Measurements from ENCODE around the gene TNFAIP2. TPM values are rescaled to one million over a fixed set of nuclear protein-coding genes. Genes with fewer than 3 reads are reported as not detected.

Gene TNFAIP2
- total RNA-seq, 2 experiments from 2014 or later: not detected

GRCh38 chr14:103186241-103186822 is 63.1 kb downstream of the TNFAIP2 start:
- intact Hi-C loops (cut with micrococcal nuclease; ENCODE audit: unreplicated experiment): loop anchor here (10.0 kb wide), 1 partner anchor 108 kb away; no protein-coding TSS in a partner anchor
- Histone ChIP-seq H3K4me1 (ENCODE audit: insufficient read depth, low read length, poor library complexity, severe bottlenecking) (no peaks in the 10 kb centered on the region), H2AFZ (ENCODE audit: low read length) (no peak overlapping the region), H3K9me2 (ENCODE audit: insufficient read depth, low read length) (no peaks in the 10 kb centered on the region), H3K4me2 (ENCODE audit: low read length) (no peak overlapping the region), H3K27ac (ENCODE audit: low read depth, low read length, poor library complexity, severe bottlenecking) (no peak overlapping the region), H3K9me3 (ENCODE audit: low read length) (no peaks in the 10 kb centered on the region), H3K36me3 (ENCODE audit: insufficient read depth, low read length) (no peaks in the 10 kb centered on the region), H3K4me3 (ENCODE audit: low read depth, low read length, poor library complexity, severe bottlenecking) (no peak overlapping the region), H4K20me1 (ENCODE audit: insufficient read depth, low read length) (no peaks in the 10 kb centered on the region), H3K79me2 (ENCODE audit: insufficient read depth, low read depth, low read length) (no peaks in the 10 kb centered on the region)
- no peak for DNase-seq (ENCODE audit: low spot score)
- BruUV-seq (replicated peaks): no TSS peak
- TF ChIP-seq CTCF (conservative IDR thresholded peaks at IDR 0.05; ENCODE audit: low read length): no peak
- TF ChIP-seq EZH2phosphoT487 (IDR thresholded peaks at IDR 0.05; ENCODE audit: borderline replicate concordance, low read depth, low read length): no peak
- POLR2A ChIA-PET: interaction anchor here (0.5 to 0.7 kb wide), 2 partner anchors 120 to 481 kb away, joined by 4 read pairs; no protein-coding TSS in a partner anchor
- CTCF ChIA-PET (ENCODE audit: unreplicated experiment): interaction anchor here (0.7 kb wide), 1 partner anchor 81 kb away, joined by 4 read pairs; no protein-coding TSS in a partner anchor

Other genes with a start within 250 kb of the TNFAIP2 start
- gene AMN, start 200.8 kb upstream of the TNFAIP2 start, total RNA-seq (2014; rRNA removed; shearing (Covaris generic)): 0.18 and 0.35 TPM in 2 replicates
- gene AMN, start 200.8 kb upstream of the TNFAIP2 start, total RNA-seq (2022): 5.6 and 6.4 TPM in 2 replicates
- 0.03 TPM in 1 of 2 replicates, not detected in the other for gene CDC42BPB, start 65.9 kb upstream of the TNFAIP2 start, total RNA-seq (2014; rRNA removed; shearing (Covaris generic))
- 0.20 and 0.46 TPM in 2 replicates for gene CDC42BPB, start 65.9 kb upstream of the TNFAIP2 start, total RNA-seq (2022)
- not detected in 2 replicates for gene LBHD2, start 39.3 kb upstream of the TNFAIP2 start, total RNA-seq (2014; rRNA removed; shearing (Covaris generic))
- gene LBHD2, start 39.3 kb upstream of the TNFAIP2 start, total RNA-seq (2022): not detected in 2 replicates
- not detected in 2 replicates for gene EXOC3L4, start 28.7 kb upstream of the TNFAIP2 start, total RNA-seq (2014; rRNA removed; shearing (Covaris generic))
- gene EXOC3L4, start 28.7 kb upstream of the TNFAIP2 start, total RNA-seq (2022): not detected in 2 replicates
- 171 and 237 TPM in 2 replicates for gene EIF5, start 210.8 kb downstream of the TNFAIP2 start, total RNA-seq (2014; rRNA removed; shearing (Covaris generic))
- gene EIF5, start 210.8 kb downstream of the TNFAIP2 start, total RNA-seq (2022): 274 and 292 TPM in 2 replicates